HCEC 1CT (cell line): ENCODE results near the gene MRPL55.

Experiments used
- DNase-seq: peaks from one replicate; pipeline ENCODE4 v3.0.0-alpha.2; 2017

MRPL55 gene

GRCh38 chr1:228147151-228147693 lies 38.1 kb upstream of the MRPL55 start:
- DNase-seq: no peak

GRCh38 chr1:228146417-228147150 lies 37.5 kb upstream of the MRPL55 start:
- DNase-seq: no peak

GRCh38 chr1:228145463-228146416 lies 36.6 kb upstream of the MRPL55 start:
- DNase-seq: no peak

DNA sequence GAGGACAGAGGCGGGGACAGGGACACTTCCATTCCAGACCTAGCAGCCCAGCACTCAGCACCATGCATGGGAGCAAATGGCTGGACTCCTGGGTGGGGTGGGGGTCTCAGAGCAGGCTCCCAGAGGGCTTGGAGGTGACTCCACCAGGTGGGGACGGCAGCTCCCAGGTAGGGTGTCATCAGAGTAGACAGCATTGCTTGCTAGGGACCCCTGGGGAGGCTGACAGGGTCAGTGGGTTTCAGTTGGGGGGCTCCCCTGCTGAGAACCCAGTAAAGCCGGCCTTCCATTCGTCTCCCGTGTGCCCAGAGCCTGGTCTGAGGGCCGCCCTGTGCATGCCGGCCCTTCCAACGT lies 35.9 kb upstream of the MRPL55 start:
- DNase-seq: no peak

GRCh38 chr1:228144193-228144992 lies 35.3 kb upstream of the MRPL55 start:
- DNase-seq: no peak

DNA sequence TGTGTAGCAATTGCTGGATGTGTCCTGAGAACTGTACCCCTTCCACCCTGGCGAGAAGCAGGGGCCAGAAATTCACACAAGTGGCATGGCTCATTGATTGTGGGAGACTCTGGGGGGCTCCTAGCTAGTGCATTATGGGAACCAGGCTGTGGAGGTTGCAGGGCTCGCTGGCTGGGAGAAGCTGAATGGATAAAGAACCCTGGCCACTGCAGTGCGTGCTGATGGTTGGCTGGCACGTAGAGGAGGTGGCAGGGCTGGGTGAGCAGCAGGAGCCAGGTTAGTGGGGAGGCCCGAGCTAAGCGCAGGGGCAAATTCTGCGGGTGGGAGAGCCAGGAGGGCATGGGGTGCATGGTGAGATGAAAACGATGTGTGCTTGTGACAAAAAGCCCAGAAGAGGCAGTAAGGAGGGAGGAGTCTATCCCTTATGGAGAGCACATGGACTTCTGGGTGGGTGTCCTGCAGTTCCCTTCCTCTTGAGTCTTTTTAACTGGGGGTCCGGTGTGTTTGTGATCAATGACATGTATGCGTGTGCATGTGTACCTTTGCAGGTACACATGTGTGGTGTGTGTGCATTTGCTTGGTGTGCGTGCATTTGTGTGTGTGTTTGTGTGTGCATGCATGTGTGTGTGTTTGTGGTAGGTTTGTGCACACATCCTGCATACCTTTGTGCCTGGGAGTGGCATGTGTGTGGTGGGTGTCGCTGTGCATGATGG lies 34.5 kb upstream of the MRPL55 start:
- no peak for DNase-seq

- DNase-seq: no peak
These were observed 33.6 kb upstream of the MRPL55 start for GRCh38 chr1:228142701-228143136.

DNA sequence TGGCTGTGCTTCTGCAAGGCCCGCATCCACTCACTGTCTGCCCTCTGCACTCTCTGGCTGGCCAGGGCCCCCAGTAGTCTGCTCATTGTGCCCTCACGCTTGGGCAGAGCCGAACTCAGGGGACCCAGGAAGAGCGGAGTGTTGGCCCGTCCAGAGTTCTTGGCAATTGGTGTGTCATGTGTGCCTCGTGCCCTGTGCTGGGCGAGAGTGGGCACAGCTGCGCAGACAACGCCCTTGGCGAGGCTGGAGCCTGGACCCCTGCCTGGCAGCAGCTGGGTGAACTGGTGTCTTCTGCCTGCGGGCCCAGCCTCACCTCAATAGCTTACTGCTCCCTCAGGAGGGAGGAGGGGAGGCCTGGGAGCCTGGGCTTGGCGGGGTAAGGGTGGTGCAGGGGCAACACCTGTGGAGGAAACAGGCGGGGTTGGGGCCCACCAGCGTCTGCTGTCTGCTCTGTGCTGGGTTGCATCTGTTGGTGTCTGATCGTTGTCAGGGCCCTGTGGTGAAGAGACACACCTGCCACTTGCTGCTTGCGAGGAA lies 33.1 kb upstream of the MRPL55 start:
- DNase-seq: no peak

GRCh38 chr1:228141226-228142044 lies 32.3 kb upstream of the MRPL55 start:
- DNase-seq: no peak

GRCh38 chr1:228140724-228141225 lies 31.7 kb upstream of the MRPL55 start:
- DNase-seq: no peak

- peak; percentile 100 for DNase-seq
These were observed 31.0 kb upstream of the MRPL55 start, which contains the start of gene GUK1 for GRCh38 chr1:228139931-228140723. Gene GUK1 (plus strand): TSS chr1:228140279. CDS start chr1:228140303, 24 bp downstream.

DNA sequence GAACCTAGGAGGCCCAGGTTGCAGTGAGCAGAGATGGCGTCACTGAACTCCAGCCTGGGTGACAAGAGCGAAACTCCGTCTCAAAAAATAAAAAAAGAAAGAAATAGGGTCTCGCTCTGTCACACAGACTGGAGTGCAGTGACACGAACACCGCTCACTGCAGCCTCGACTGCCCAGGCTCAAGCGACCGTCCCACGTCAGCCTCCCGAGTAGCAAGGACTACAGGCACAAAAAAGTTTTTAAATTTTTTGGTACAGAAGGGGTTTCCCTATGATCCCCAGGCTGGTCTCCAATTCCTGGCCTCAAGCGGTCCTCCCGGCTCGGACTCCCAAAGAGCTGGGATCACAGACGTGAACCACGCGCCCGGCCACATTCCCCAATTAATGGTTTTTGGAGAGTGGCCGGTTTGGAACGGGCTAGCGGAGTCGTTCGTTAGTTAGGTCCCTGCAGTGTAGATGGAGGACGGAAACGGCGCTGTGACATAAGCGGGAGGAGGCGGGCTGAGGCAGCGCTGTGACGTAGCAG lies 30.4 kb upstream of the MRPL55 start:
- no peak for DNase-seq

DNA sequence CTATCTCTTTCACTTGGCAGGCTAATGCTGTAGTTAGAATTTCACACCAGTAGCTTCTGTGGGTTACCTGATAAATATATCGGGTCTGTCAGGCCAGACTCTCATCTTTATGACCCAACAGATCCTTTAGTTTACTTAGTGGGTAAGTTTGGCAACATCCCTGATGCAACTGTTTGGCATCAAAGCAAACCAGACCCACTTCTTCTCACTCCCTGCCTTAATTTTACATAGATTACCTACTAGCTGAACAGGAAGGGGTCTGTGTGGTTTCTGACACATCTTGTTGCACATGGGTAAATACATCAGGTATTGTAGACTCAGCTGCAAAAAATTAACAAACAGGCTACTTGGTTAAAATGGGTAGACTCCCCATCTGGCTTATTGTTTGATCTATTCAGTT lies 27.8 kb upstream of the MRPL55 start:
- DNase-seq: no peak

GRCh38 chr1:228134591-228134990 lies 25.5 kb upstream of the MRPL55 start:
- DNase-seq: no peak

- DNase-seq: no peak
These were observed 22.7 kb upstream of the MRPL55 start for GRCh38 chr1:228131766-228132165.

DNA sequence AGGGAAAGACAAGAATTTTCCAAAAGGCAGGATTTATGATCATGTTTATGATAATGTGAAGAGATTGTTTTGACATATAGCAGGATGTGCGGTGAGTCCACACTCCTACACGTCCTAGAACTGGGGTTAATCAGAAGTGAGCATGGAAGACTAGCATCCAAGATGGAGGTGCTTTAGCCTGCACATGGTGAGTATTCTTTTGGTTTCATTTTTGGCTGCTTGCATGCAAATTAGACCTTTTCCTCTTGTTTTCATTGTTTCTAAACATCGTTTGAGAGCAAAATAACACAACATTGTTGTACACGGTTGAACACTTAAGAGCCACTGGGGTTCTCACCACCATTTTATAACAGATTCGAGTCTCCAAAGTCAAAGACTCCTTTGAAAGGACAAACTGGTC lies 16.1 kb upstream of the MRPL55 start:
- DNase-seq: no peak

DNA sequence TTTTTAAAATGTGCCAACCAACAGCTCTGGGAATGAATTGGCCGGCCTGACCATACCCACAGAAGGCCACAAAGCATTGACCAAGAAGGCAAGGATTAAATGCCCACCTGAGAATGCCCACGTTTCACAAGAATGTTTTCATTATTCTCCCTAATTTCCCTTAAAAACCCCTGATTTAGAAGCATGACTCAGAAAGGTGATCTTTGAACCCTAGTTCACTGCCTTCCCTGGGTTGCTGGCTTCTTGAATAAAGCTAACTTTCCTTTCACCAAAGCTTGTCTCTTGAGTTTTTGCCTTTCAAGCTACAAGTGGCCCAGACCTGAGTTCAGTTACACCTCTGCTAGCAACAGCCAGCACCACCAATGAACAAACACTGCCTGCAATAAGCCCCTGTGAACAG lies 14.4 kb upstream of the MRPL55 start:
- no peak for DNase-seq

DNA sequence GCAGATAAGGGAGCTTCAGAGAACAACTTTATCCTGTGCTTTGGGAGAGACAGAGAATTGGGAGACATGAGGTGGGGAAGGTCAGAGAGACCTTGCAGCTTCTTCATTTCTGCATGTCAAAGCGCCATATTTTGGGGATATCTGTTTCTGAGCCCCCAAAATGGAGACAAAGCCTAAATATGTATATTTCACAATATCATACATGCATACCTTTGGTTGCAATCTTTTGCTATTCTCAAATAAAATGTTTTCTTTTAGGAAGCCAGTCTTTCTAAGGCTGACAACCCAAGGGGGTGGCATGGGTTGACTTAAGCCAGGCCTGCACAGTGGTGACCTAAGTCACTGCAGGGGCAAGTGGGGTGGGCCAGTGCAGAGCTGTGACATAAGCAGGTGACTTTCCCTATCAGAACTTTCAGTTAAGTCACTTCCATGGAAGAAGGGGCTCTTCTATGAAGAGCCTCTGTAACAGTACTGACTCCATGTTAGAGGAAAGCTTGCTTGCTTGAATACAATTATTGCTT lies 13.9 kb upstream of the MRPL55 start:
- DNase-seq: no peak

- DNase-seq: no peak
These were observed 11.9 kb upstream of the MRPL55 start for GRCh38 chr1:228120857-228121489.
